ENCODE results near the gene AGPS. TPM values are rescaled to one million over a fixed set of nuclear protein-coding genes. Genes with fewer than 3 reads are reported as not detected.
"Not testable (repeated sequence)": the region's sequence is repeated elsewhere in the genome, so short reads cannot be mapped to it uniquely, and the experiment has no call there.

The AGPS gene
- polyA plus RNA-seq, 10 donors = 22.2 to 32.0 (median 26.6) TPM

GRCh38 chr2:177466337-177467195 is 74.0 kb downstream of the AGPS start:
- DNase-seq = peak in 1 of 3 donors; percentile 11

GRCh38 chr2:177467646-177468045 is 75.1 kb downstream of the AGPS start:
- DNase-seq = no peak

DNA sequence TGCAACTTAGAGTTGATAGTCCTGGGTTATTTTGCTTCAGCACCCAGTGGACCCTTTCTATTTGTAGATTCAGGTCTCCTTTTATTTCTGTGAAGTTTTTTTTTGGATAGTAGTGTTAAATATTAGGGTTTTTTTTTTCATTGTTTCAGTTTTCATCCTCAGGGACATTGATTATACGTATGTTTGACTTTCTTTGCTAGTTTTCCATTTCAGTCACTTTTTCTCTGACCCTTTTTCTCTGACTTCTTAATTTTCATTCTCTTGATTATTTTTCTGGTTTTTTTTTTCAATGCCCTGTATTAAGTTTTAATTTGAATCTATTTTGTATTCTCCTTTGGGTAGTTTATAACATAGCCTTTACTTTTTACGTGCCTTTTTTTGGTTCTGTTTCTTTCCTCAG is 79.4 kb downstream of the AGPS start:
- DNase-seq = no peak

GRCh38 chr2:177474301-177474700 is 81.7 kb downstream of the AGPS start:
- DNase-seq = no peak

DNA sequence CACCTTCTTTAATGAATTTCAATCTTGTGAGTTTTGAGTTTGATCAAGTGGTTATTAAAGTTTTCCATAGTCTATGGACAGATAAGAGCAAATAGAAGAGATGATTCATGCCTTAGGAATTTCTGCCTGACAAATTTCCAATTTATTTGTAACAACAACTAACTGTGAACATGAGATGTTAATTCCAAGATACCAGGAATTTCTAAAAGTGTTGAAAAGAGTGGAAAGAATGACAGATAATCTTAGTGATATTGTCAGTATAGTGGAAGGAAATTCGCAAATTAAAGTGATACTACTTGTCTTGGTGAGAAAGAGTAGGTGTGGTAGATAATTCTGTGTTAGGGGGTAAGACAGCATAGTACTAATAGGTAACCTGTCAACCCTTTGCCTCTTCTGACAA is 82.4 kb downstream of the AGPS start:
- DNase-seq = peak in 1 of 3 donors; percentile 35

GRCh38 chr2:177476897-177477296 is 84.3 kb downstream of the AGPS start:
- DNase-seq = no peak

GRCh38 chr2:177478029-177478428 is 85.5 kb downstream of the AGPS start:
- no peak for DNase-seq

GRCh38 chr2:177478907-177479306 is 86.3 kb downstream of the AGPS start:
- no peak for DNase-seq

- no peak for DNase-seq
Measured at GRCh38 chr2:177482195-177482594, 89.6 kb downstream of the AGPS start.

- no peak for DNase-seq
Measured at GRCh38 chr2:177483531-177483930, 91.0 kb downstream of the AGPS start.

DNA sequence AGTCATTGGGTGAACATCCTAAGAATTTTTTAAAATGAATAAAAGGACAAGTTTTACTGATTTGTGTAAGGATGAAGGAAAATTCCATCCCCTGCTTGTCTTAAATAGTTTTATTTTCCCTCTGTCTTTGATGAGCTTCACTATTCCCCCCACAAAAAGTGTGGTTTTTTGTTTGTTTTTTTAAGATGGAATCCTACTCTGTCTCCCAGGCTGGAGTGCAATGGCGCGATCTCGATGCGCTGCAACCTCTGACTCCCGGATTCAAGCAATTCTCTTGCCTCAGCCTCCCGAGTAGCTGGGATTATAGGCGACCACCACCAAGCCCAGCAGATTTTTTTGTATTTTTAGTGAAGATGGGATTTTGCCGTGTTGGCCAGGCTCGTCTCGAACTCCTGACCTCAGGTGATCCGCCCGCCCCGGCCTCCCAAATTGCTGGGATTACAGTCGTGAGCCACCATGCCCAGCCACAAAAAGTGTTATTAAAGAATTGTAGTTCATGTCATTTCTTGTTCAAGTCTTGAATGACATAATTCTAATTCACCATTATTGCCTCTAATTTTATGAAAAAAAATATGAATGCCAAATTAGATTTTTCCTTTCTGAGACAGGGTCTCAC is 91.7 kb downstream of the AGPS start:
- DNase-seq = no peak

- not testable (repeated sequence) for DNase-seq
Measured at GRCh38 chr2:177485657-177486056, 93.1 kb downstream of the AGPS start.

- peak; percentile 53 to 79 (median 64) for DNase-seq
Measured at GRCh38 chr2:177489719-177490301, 97.2 kb downstream of the AGPS start.

DNA sequence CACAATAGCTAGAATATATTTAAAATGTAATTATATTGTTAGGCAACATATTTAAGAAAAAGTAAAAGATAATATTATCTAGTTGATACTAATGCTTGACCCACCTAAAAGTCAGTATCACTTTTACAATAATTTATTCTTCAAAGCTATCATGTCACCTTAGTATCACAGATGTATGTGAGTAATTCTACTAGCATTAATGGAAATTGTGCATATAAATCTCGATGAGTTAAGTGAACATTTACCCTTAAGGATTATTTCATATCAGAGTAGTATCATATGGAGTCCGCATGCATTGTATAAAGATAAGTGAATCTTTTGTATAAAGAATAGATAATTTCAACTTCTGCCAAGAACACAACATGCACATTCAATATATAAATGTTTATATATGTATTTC is 103.4 kb downstream of the AGPS start:
- DNase-seq = no peak

DNA sequence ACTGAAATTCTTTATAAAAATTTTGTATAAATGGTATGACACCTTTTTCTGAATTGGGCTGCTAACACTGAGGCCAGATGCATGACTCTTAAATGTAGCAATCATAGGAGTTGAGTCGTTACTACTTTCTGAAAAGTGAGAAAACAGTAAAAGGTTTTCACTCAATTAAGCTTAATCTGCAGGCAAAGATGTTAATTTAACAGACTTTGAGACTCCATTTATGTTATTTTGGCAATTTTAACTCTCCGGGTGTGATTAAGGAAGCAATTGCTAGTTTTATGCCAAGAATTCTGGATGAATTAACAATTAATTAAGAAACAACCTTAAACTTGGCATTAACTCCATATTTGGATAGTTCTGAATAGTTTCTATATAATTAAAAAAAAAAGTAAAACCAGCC is 104.3 kb downstream of the AGPS start:
- no peak for DNase-seq

- no peak for DNase-seq
Measured at GRCh38 chr2:177501186-177501585, 108.6 kb downstream of the AGPS start.

DNA sequence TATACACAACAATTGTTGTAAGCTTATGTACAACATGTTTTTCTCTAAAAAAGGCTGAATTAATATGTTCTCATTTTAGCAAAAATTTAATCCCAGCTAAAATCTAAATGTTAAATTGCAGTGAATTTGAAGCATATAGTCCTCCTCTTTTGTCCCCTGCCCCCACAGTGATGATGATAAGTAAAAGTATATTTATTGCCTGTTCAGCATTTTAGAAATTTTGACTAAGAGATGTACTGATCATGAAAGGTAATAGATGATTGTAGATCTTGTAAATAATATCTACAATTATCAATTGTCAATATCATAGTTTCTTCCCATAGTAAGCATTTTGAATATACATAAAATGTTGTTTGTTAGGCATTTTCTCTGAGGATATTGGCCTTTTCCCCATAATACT is 113.9 kb downstream of the AGPS start:
- no peak for DNase-seq

DNA sequence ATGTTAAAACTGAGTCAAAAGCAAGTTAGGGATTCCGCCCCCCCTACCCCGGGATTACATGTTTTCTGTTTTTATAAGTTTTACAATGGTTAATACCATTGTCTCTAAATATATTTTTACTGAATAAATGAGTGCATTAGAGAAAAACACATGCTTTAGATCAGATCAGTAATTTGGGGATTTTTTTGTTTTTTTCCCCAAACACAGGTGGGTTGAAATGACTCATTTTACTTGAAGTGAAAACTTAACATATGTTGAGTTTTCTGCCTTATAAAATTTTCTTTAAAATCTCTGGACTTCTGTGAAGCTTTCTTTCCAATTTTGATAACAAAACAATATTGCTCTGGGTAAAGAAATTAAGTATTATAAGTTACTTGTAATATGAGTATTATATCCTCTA is 114.4 kb downstream of the AGPS start:
- DNase-seq = no peak

DNA sequence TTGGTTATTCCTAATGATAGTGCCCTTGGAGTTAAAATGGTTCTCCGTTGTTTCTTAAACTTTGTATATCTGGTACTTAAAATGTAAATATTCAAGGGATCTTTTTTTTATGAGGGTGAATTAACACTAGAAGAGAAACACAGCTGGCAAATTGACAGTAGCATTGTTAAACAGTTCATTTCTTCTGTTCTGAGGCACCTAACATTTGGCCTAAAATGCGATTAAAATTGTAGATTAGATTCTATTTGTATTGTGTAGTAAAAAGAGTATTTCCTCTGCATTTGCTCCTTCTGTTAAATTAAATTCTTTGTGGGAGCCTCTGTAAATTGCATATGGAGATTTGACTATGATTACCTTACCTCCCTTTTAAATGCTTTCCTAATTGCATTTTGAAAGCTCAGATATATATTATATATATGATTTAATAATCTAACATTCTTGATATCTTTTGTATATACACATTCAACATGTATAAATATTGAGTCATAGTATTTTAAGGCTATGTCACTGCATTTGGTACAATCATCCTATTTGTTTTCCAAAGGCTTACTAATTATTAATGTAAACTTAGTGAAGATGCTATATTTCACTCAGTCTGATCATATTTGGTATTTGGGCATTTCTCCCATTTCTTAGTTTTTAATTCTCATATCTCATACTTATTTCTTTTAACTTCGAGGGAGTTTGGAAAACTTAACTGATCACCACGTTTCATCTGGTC is 124.4 kb downstream of the AGPS start:
- DNase-seq = no peak

- DNase-seq = no peak
Measured at GRCh38 chr2:177518754-177519153, 126.2 kb downstream of the AGPS start.

DNA sequence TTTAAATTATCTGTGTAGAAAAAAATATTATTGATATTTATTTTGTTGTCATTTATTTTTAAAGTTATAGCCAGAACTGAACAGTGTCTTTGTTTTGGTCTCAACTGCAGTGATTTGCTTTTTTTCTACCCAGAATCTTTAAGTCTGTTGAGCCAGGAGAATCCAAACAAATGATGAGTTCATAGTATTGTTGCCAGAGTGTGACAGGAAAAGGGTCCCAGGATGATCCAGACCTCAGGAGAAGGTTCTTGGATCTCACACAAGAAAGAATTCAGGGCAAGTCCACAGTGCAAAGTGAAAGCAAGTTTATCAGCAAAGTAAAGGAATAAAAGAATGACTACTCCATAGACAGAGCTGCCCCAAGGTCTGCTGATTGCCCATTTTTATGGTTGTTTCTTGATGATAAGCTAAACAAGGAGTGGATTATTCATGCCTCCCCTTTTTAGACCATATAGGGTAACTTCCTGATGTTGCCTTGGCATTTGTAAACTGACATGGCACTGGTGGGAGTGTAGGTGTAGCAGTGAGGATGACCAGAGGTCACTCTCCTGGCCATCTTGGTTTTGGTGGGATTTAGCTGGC is 127.1 kb downstream of the AGPS start:
- DNase-seq = peak; percentile 28 to 73 (median 46)

DNA sequence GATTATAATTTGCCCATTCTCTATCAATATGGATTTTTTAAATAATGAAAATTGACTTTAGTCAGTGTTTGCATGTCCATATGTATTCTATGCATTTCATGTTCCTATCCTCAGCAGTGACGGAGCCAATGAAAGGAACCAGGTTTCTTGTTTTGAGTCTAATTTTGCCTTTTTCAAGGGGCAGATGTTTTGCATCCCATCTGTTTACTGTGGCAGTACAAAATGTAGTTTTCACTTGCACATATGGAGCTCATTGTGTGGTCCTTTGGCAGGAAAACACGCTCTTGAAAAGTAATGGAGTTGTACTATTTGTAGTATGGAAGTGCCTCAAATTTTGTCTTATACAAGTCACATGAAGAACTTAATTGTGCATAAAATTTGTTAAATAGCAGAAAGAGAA is 127.8 kb downstream of the AGPS start:
- peak; percentile 53 to 85 (median 72) for DNase-seq
